GM21619 (cell line): ENCODE results near the gene MYO18A.
"Not testable (repeated sequence)": the region's sequence is repeated elsewhere in the genome, so short reads cannot be mapped to it uniquely, and the experiment has no call there.

Experiments used
- ATAC-seq: cut with Tn5 transposase; IDR thresholded peaks from one replicate; pipeline ENCODE4 v1.9.1; 2021; ENCODE audit not compliant: unreplicated experiment

MYO18A gene

GRCh38 chr17:29196769-29197515 is 16.7 kb upstream of the MYO18A start:
- ATAC-seq = no peak

- ATAC-seq = no peak
Observed at GRCh38 chr17:29195465-29196081, 15.4 kb upstream of the MYO18A start.

GRCh38 chr17:29194669-29195068 is 14.5 kb upstream of the MYO18A start:
- ATAC-seq = no peak

GRCh38 chr17:29193146-29193545 is 12.9 kb upstream of the MYO18A start:
- no peak for ATAC-seq

GRCh38 chr17:29190592-29191207 is 10.5 kb upstream of the MYO18A start:
- ATAC-seq = no peak

GRCh38 chr17:29190039-29190438 is 9.8 kb upstream of the MYO18A start:
- ATAC-seq = no peak

- ATAC-seq = no peak
Observed at GRCh38 chr17:29189355-29189754, 9.2 kb upstream of the MYO18A start.

- ATAC-seq = no peak
Observed at GRCh38 chr17:29181226-29181625, 1.0 kb upstream of the MYO18A start.

- ATAC-seq = no peak
Observed at GRCh38 chr17:29180788-29181160, 576 bp upstream of the MYO18A start.

- ATAC-seq = no peak
Observed at GRCh38 chr17:29179232-29180033, 765 bp downstream of the MYO18A start.

GRCh38 chr17:29178750-29179231 is 1.4 kb downstream of the MYO18A start:
- ATAC-seq = no peak

- no peak for ATAC-seq
Observed at GRCh38 chr17:29177871-29178749, 2.1 kb downstream of the MYO18A start.

- ATAC-seq = no peak
Observed at GRCh38 chr17:29177541-29177870, 2.7 kb downstream of the MYO18A start.

GRCh38 chr17:29176558-29177351 is 3.4 kb downstream of the MYO18A start:
- no peak for ATAC-seq

GRCh38 chr17:29175349-29175748 is 4.8 kb downstream of the MYO18A start:
- ATAC-seq = no peak

GRCh38 chr17:29172589-29172988 is 7.6 kb downstream of the MYO18A start:
- ATAC-seq = no peak

- no peak for ATAC-seq
Observed at GRCh38 chr17:29170682-29171081, 9.5 kb downstream of the MYO18A start.

- ATAC-seq = no peak
Observed at GRCh38 chr17:29169806-29170591, 10.2 kb downstream of the MYO18A start.

- not testable (repeated sequence) for ATAC-seq
Observed at GRCh38 chr17:29168759-29169126, 11.5 kb downstream of the MYO18A start.
